Endodermal cell (in vitro differentiated cells): ENCODE measurements around the gene CWC15. TPM values are rescaled to one million over a fixed set of nuclear protein-coding genes. Genes with fewer than 3 reads are reported as not detected.

Source experiments
- DNase-seq: peaks from one replicate; pipeline ENCODE4 v3.0.0-alpha.2; 2017
- H3K27ac ChIP-seq: 2 replicates; pipeline ENCODE4 v1.5.1; 2013; ENCODE audit warnings: mild to moderate bottlenecking, low read depth, low read length, moderate library complexity
- H3K27me3 ChIP-seq: 2 replicates; pipeline ENCODE4 v1.6.1; 2013; ENCODE audit warnings: mild to moderate bottlenecking, low read length, moderate library complexity; ENCODE audit not compliant: insufficient read depth, control insufficient read depth, poor library complexity, severe bottlenecking
- H3K36me3 ChIP-seq: 2 replicates; pipeline ENCODE4 v1.7.0; 2013; ENCODE audit warnings: mild to moderate bottlenecking, low read length, moderate library complexity; ENCODE audit not compliant: control insufficient read depth, insufficient read depth
- H3K4me1 ChIP-seq: one replicate; pipeline ENCODE4 v1.7.0; 2013; ENCODE audit warnings: low read length; ENCODE audit not compliant: control insufficient read depth, insufficient read depth
- H3K4me3 ChIP-seq: 2 replicates; pipeline ENCODE4 v1.5.1; 2013; ENCODE audit warnings: mild to moderate bottlenecking, low read length, moderate library complexity
- H3K9ac ChIP-seq: 2 replicates; pipeline ENCODE4 v1.6.1; 2013; ENCODE audit warnings: mild to moderate bottlenecking, low read length, moderate library complexity; ENCODE audit not compliant: poor library complexity, severe bottlenecking; ENCODE audit errors: extremely low read depth
- H3K9me3 ChIP-seq: 2 replicates; pipeline ENCODE4 v1.6.1; 2013; ENCODE audit warnings: mild to moderate bottlenecking, low read length, moderate library complexity; ENCODE audit not compliant: control insufficient read depth
- H3K27ac Mint-ChIP-seq: 2 replicates; pipeline ENCODE4 v1.8.0; 2020; ENCODE audit warnings: mixed read lengths
- H3K27me3 Mint-ChIP-seq: 2 replicates; pipeline ENCODE4 v1.8.0; 2021; ENCODE audit warnings: mild to moderate bottlenecking, mixed read lengths; ENCODE audit not compliant: insufficient read depth
- H3K36me3 Mint-ChIP-seq: 2 replicates; pipeline ENCODE4 v1.8.0; 2020; ENCODE audit warnings: low read depth, mixed read lengths
- H3K4me1 Mint-ChIP-seq: 2 replicates; pipeline ENCODE4 v1.8.0; 2020; ENCODE audit warnings: mixed read lengths
- H3K4me3 Mint-ChIP-seq: 2 replicates; pipeline ENCODE4 v1.8.0; 2020; ENCODE audit warnings: mild to moderate bottlenecking, moderate library complexity, mixed read lengths
- H3K9me3 Mint-ChIP-seq: 2 replicates; pipeline ENCODE4 v1.8.0; 2020; ENCODE audit warnings: mild to moderate bottlenecking, mixed read lengths
- WGBS, 2 experiments: methylation state at CpG; one replicate each; pipeline versions ENCODE4 v1.1.5 to v1.1.7; 2013; ENCODE audit warnings: missing lambda C conversion rate in 2 of 2, mixed read lengths in 1 of 2; ENCODE audit not compliant: insufficient coverage in 1 of 2, insufficient read length in 1 of 2; 5-methylcytosine and 5-hydroxymethylcytosine counted together
- total RNA-seq, 2 donors: library from RNA; stranded (reverse); fragmentation: NEBNext Ultra II Directional in 1 of 2; extraction: Animal tissue kit (Norgen Biotek cat#: 25700) in 1 of 2; gene quantifications; 2 replicates in 1 of 2; 3 replicates in 1 of 2; pipeline ENCODE4 v1.2.1, GENCODE V29; 2021
- TF ChIP-seq, protein P1 (sequence below): fragments of 200-600 bp; sonication (generic); conservative IDR thresholded peaks from 2 replicates; pipeline ENCODE4 v1.5.0; 2021; ENCODE audit warnings: antibody characterized with exemption, mild to moderate bottlenecking

Gene CWC15
- total RNA-seq, 2 donors from 2014 or later = 73.9 to 81.4 TPM

DNA sequence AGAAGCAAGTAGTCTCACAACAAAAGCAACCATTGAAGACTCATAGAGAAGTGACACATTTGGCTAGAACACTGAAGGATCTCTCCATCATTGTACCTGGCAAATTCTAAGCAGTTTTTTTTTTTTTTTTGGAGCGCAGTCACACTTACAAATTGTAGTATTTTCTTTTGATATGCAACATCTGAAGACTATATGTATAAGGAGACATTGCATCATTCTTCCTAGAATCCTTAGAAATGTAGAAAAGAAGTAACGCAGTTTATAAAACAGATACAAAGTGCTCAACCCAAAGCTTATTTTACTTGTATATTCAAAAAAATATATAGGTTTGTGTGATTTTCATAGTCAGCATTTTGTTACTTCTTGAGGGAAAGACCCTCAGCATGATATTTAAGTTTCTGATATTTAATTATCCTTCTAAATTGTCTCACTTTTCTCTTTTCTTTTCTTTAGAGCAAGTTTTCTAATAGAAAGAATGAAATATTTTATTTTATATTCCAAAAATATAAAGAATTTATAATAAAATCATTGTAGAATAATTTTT lies 20.1 kb upstream of the CWC15 start:
- Histone ChIP-seq H3K4me1 (no peaks in the 10 kb centered on the region), H3K27ac (no peak overlapping the region), H3K36me3 (no peaks in the 10 kb centered on the region), H3K27me3 (peaks cover 32% of the 10 kb centered on the region), H3K9ac (no peak overlapping the region), H3K4me3 (no peak overlapping the region), H3K9me3 (no peaks in the 10 kb centered on the region)
- WGBS, 2 experiments = no CpG with 5 or more reads among the region's 2 CpGs
- Mint-ChIP-seq H3K4me1 (no peaks in the 10 kb centered on the region), H3K4me3 (no peak overlapping the region), H3K27ac (no peak overlapping the region), H3K36me3 (peaks cover under 1% of the 10 kb centered on the region), H3K9me3 (no peaks in the 10 kb centered on the region), H3K27me3 (peaks cover 30% of the 10 kb centered on the region)
- DNase-seq = no peak
- TF ChIP-seq, protein P1, sequence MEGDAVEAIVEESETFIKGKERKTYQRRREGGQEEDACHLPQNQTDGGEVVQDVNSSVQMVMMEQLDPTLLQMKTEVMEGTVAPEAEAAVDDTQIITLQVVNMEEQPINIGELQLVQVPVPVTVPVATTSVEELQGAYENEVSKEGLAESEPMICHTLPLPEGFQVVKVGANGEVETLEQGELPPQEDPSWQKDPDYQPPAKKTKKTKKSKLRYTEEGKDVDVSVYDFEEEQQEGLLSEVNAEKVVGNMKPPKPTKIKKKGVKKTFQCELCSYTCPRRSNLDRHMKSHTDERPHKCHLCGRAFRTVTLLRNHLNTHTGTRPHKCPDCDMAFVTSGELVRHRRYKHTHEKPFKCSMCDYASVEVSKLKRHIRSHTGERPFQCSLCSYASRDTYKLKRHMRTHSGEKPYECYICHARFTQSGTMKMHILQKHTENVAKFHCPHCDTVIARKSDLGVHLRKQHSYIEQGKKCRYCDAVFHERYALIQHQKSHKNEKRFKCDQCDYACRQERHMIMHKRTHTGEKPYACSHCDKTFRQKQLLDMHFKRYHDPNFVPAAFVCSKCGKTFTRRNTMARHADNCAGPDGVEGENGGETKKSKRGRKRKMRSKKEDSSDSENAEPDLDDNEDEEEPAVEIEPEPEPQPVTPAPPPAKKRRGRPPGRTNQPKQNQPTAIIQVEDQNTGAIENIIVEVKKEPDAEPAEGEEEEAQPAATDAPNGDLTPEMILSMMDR = no peak

DNA sequence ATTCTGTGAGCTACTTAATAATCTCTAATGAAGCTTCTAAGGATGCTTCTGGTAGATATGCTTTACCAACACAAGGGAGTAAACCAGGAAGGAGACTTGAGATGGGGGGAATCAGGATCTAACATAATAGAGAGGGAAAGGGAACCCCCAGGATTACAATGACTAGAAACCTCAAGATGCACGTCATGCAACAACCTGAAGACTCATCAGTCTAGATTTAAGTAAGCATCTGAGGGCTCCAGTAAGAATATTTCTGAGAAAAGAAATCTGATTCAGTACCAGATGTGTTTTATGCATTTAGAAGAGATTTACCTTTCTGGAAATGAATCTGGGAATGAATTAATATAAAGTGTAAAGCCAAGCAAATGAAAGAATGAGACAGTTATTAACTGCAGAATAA lies 15.4 kb upstream of the CWC15 start:
- H3K36me3 Mint-ChIP-seq = no peaks in the 10 kb centered on the region
- TF ChIP-seq, protein P1 = no peak
- no peak for DNase-seq
- no peak overlapping the region for H3K27ac ChIP-seq
- no peaks in the 10 kb centered on the region for H3K9me3 Mint-ChIP-seq
- H3K27me3 Mint-ChIP-seq = peaks cover 42% of the 10 kb centered on the region
- peaks cover 38% of the 10 kb centered on the region for H3K27me3 ChIP-seq
- WGBS, 2 experiments = 83 to 100% methylated on average over 1 of the region's 1 CpG
- H3K4me3 ChIP-seq = no peak overlapping the region
- H3K27ac Mint-ChIP-seq = no peak overlapping the region
- no peaks in the 10 kb centered on the region for H3K4me1 ChIP-seq
- H3K4me3 Mint-ChIP-seq = no peak overlapping the region
- no peaks in the 10 kb centered on the region for H3K9me3 ChIP-seq
- H3K36me3 ChIP-seq = no peaks in the 10 kb centered on the region
- no peak overlapping the region for H3K9ac ChIP-seq
- H3K4me1 Mint-ChIP-seq = no peaks in the 10 kb centered on the region

DNA sequence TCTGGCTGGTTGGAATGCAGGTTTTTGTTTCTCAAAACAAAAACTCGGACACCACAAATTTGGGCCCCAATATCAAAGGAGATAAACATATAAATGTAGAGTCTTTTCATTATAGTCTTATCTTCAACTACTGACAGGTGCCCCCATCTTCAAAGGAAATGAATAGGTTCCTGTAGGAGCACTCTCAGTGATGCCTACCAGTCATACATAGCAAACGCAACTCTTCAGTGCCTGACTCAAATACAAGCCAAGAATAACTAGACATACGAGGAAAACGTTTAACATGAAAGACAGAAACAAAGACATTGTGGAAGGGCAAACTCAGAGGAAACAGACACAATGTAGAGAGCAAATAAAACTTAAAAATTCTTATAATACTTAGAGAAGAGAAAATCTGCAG lies 14.0 kb upstream of the CWC15 start:
- TF ChIP-seq, protein P1 = no peak
- DNase-seq = no peak
- Histone ChIP-seq H3K36me3 (no peaks in the 10 kb centered on the region), H3K4me3 (no peak overlapping the region), H3K27me3 (peaks cover 38% of the 10 kb centered on the region), H3K4me1 (no peaks in the 10 kb centered on the region), H3K27ac (no peak overlapping the region), H3K9ac (no peak overlapping the region), H3K9me3 (no peaks in the 10 kb centered on the region)
- no peaks in the 10 kb centered on the region for H3K9me3 Mint-ChIP-seq
- peaks cover 40% of the 10 kb centered on the region for H3K27me3 Mint-ChIP-seq
- no peaks in the 10 kb centered on the region for H3K36me3 Mint-ChIP-seq
- 91% methylated on average over 4 of the region's 4 CpGs; no CpG with 5 or more reads in 1 of the 2 experiments for WGBS, 2 experiments
- no peak overlapping the region for H3K4me3 Mint-ChIP-seq
- no peak overlapping the region for H3K27ac Mint-ChIP-seq
- no peaks in the 10 kb centered on the region for H3K4me1 Mint-ChIP-seq
